Activated T-cell treated with anti-CD3 and anti-CD28 coated beads, Interleukin-2, amount 50 U/mL, for 4 hours (primary cell): ENCODE results near the gene SBNO1. TPM values are rescaled to one million over a fixed set of nuclear protein-coding genes. Genes with fewer than 3 reads are reported as not detected.
"Not testable (repeated sequence)": the region's sequence is repeated elsewhere in the genome, so short reads cannot be mapped to it uniquely, and the experiment has no call there.

Experiments
- ATAC-seq, 2 donors: fragments of 200-7000 bp; cut with Tn5 transposase; one replicate each; pipeline ENCODE4 v1.10.0; 2021
- DNase-seq: peaks from one replicate; pipeline ENCODE4 v3.0.0-alpha.2; 2020
- H3K27me3 Mint-ChIP-seq: one replicate; pipeline ENCODE4 v1.8.0; 2021; ENCODE audit warnings: low read depth, mixed read lengths
- H3K36me3 Mint-ChIP-seq: one replicate; pipeline ENCODE4 v1.8.0; 2022; ENCODE audit warnings: mixed read lengths; ENCODE audit not compliant: insufficient read depth
- H3K4me1 Mint-ChIP-seq: one replicate; pipeline ENCODE4 v1.8.0; 2021; ENCODE audit warnings: low read depth, mixed read lengths
- H3K4me3 Mint-ChIP-seq: one replicate; pipeline ENCODE4 v1.8.0; 2021; ENCODE audit warnings: mild to moderate bottlenecking, moderate library complexity, mixed read lengths
- H3K9me3 Mint-ChIP-seq: one replicate; pipeline ENCODE4 v1.8.0; 2021; ENCODE audit warnings: mixed read lengths
- total RNA-seq, 3 donors: library from RNA; stranded (reverse); gene quantifications; one replicate each; pipeline ENCODE4 v1.2.1, GENCODE V29; 2021

The SBNO1 gene
- 10 to 100 TPM; 40.9 to 45.5 (median 44.0) TPM for total RNA-seq

GRCh38 chr12:123364532-123365024, at the start of gene SBNO1:
SBNO1 (minus strand) TSS chr12:123364847; CDS start chr12:123350441, 14,406 bp downstream.
- Mint-ChIP-seq H3K36me3 (peaks cover 2% of the 10 kb centered on the region), H3K4me1 (peaks cover 19% of the 10 kb centered on the region), H3K9me3 (no peaks in the 10 kb centered on the region), H3K4me3 (peak within 1 kb of the TSS; percentile 97), H3K27me3 (no peaks in the 10 kb centered on the region)
- DNase-seq (peak; percentile 89), ATAC-seq (peak; percentile 56 to 61)

GRCh38 chr12:123410041-123410412, 45.4 kb upstream of the SBNO1 start:
- Mint-ChIP-seq H3K4me3 (no peak overlapping the region), H3K4me1 (no peaks in the 10 kb centered on the region), H3K9me3 (no peaks in the 10 kb centered on the region), H3K27me3 (no peaks in the 10 kb centered on the region), H3K36me3 (peaks cover 8% of the 10 kb centered on the region)
- DNase-seq (no peak), ATAC-seq (no peak)

- not testable (repeated sequence) for H3K9me3 Mint-ChIP-seq, H3K4me3 Mint-ChIP-seq, H3K27me3 Mint-ChIP-seq, H3K4me1 Mint-ChIP-seq, DNase-seq, ATAC-seq
- H3K36me3 Mint-ChIP-seq = peaks cover 11% of the 10 kb centered on the region
Measured at GRCh38 chr12:123409284-123410040, 44.8 kb upstream of the SBNO1 start.

- not testable (repeated sequence) for ATAC-seq, H3K4me1 Mint-ChIP-seq
- peaks cover 11% of the 10 kb centered on the region for H3K36me3 Mint-ChIP-seq
Measured at GRCh38 chr12:123408619-123409018, 44.0 kb upstream of the SBNO1 start.

GRCh38 chr12:123407934-123408333, 43.3 kb upstream of the SBNO1 start:
- H3K4me3 Mint-ChIP-seq, H3K4me1 Mint-ChIP-seq, ATAC-seq, DNase-seq, H3K27me3 Mint-ChIP-seq, H3K9me3 Mint-ChIP-seq: not testable (repeated sequence)
- H3K36me3 Mint-ChIP-seq = peaks cover 14% of the 10 kb centered on the region

More at GRCh38 chr12:123408619-123409018, 44.0 kb upstream of the SBNO1 start:
- DNase-seq, H3K9me3 Mint-ChIP-seq, H3K27me3 Mint-ChIP-seq, H3K4me3 Mint-ChIP-seq: not testable (repeated sequence)

GRCh38 chr12:123407269-123407668, 42.6 kb upstream of the SBNO1 start:
- not testable (repeated sequence) for H3K4me3 Mint-ChIP-seq, H3K9me3 Mint-ChIP-seq, DNase-seq, H3K27me3 Mint-ChIP-seq, ATAC-seq, H3K4me1 Mint-ChIP-seq
- H3K36me3 Mint-ChIP-seq = peaks cover 14% of the 10 kb centered on the region

- Mint-ChIP-seq H3K9me3 (no peaks in the 10 kb centered on the region), H3K4me3 (no peak overlapping the region), H3K4me1 (no peaks in the 10 kb centered on the region), H3K27me3 (no peaks in the 10 kb centered on the region), H3K36me3 (peaks cover 14% of the 10 kb centered on the region)
- ATAC-seq (no peak), DNase-seq (no peak)
Measured at GRCh38 chr12:123404581-123404980, 39.9 kb upstream of the SBNO1 start.

GRCh38 chr12:123401753-123402683, 37.4 kb upstream of the SBNO1 start:
- Mint-ChIP-seq H3K27me3 (no peaks in the 10 kb centered on the region), H3K9me3 (no peaks in the 10 kb centered on the region), H3K4me3 (no peak overlapping the region), H3K36me3 (peaks cover 12% of the 10 kb centered on the region), H3K4me1 (peaks cover 6% of the 10 kb centered on the region)
- DNase-seq (no peak), ATAC-seq (no peak)

GRCh38 chr12:123399255-123399617, 34.6 kb upstream of the SBNO1 start:
- DNase-seq (no peak), ATAC-seq (no peak)
- Mint-ChIP-seq H3K27me3 (no peaks in the 10 kb centered on the region), H3K4me1 (peaks cover 13% of the 10 kb centered on the region), H3K4me3 (no peak overlapping the region), H3K9me3 (no peaks in the 10 kb centered on the region), H3K36me3 (peaks cover 14% of the 10 kb centered on the region)

- Mint-ChIP-seq H3K27me3 (no peaks in the 10 kb centered on the region), H3K36me3 (peaks cover 14% of the 10 kb centered on the region), H3K9me3 (no peaks in the 10 kb centered on the region), H3K4me3 (no peak overlapping the region), H3K4me1 (peaks cover 13% of the 10 kb centered on the region)
- DNase-seq = no peak
- no peak for ATAC-seq
Measured at GRCh38 chr12:123398550-123399254, 34.1 kb upstream of the SBNO1 start.

GRCh38 chr12:123398177-123398549, 33.5 kb upstream of the SBNO1 start:
- Mint-ChIP-seq H3K4me1 (peaks cover 15% of the 10 kb centered on the region), H3K36me3 (peaks cover 10% of the 10 kb centered on the region), H3K4me3 (no peak overlapping the region), H3K27me3 (no peaks in the 10 kb centered on the region), H3K9me3 (no peaks in the 10 kb centered on the region)
- DNase-seq = no peak
- ATAC-seq = no peak

GRCh38 chr12:123397400-123397799, 32.8 kb upstream of the SBNO1 start:
- Mint-ChIP-seq H3K4me1 (peaks cover 15% of the 10 kb centered on the region), H3K4me3 (no peak overlapping the region), H3K27me3 (no peaks in the 10 kb centered on the region), H3K9me3 (no peaks in the 10 kb centered on the region), H3K36me3 (peaks cover 10% of the 10 kb centered on the region)
- DNase-seq (no peak), ATAC-seq (no peak)

GRCh38 chr12:123396954-123397353, 32.3 kb upstream of the SBNO1 start:
- H3K9me3 Mint-ChIP-seq = no peaks in the 10 kb centered on the region
- peaks cover 11% of the 10 kb centered on the region for H3K36me3 Mint-ChIP-seq
- no peaks in the 10 kb centered on the region for H3K27me3 Mint-ChIP-seq
- no peak overlapping the region for H3K4me3 Mint-ChIP-seq
- H3K4me1 Mint-ChIP-seq = peaks cover 16% of the 10 kb centered on the region
- no peak for ATAC-seq
- DNase-seq = no peak

GRCh38 chr12:123396543-123396942, 31.9 kb upstream of the SBNO1 start:
- ATAC-seq (no peak), DNase-seq (no peak)
- Mint-ChIP-seq H3K4me1 (peaks cover 19% of the 10 kb centered on the region), H3K4me3 (no peak overlapping the region), H3K36me3 (peaks cover 14% of the 10 kb centered on the region), H3K9me3 (no peaks in the 10 kb centered on the region), H3K27me3 (no peaks in the 10 kb centered on the region)
